ENCODE results near the gene SULT1C3.

DNA sequence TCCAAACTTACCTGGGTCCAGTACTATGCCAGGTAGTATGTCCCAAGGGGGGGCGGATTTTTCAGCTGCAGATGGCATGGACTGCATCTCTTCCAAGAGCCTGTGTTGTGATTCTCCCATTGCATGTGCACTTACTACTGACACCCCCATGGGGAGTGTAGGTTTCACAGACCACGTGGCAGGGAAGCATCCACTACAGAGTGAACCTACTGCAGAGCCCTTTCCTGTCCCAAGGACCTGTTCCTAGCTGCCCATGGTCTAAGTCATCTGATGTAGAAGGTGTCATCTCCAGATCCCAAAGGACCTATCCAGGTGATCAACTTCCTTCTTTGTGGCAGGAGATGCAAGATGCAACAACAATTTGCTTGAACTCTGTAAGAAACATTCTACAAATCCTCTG, 9.9 kb upstream of the SULT1C3 start:
- TF ChIP-seq POLR2A (IDR thresholded peaks at IDR 0.05): no peak
- TF ChIP-seq, protein P1, sequence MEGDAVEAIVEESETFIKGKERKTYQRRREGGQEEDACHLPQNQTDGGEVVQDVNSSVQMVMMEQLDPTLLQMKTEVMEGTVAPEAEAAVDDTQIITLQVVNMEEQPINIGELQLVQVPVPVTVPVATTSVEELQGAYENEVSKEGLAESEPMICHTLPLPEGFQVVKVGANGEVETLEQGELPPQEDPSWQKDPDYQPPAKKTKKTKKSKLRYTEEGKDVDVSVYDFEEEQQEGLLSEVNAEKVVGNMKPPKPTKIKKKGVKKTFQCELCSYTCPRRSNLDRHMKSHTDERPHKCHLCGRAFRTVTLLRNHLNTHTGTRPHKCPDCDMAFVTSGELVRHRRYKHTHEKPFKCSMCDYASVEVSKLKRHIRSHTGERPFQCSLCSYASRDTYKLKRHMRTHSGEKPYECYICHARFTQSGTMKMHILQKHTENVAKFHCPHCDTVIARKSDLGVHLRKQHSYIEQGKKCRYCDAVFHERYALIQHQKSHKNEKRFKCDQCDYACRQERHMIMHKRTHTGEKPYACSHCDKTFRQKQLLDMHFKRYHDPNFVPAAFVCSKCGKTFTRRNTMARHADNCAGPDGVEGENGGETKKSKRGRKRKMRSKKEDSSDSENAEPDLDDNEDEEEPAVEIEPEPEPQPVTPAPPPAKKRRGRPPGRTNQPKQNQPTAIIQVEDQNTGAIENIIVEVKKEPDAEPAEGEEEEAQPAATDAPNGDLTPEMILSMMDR (IDR thresholded peaks at IDR 0.05): no peak
